Liver (tissue), 3 donors: Measurements from ENCODE around the gene HID1.

Experiments
- ATF3 ChIP-seq: IDR thresholded peaks from 2 replicates; pipeline ENCODE4 v1.6.1; 2016; ENCODE audit warnings: antibody characterized with exemption
- CTCF ChIP-seq: fragments of 150-350 bp; IDR thresholded peaks from 2 replicates; pipeline ENCODE4 v1.5.1; 2017; ENCODE audit warnings: improper control_type of control experiment, low read depth, low read length; ENCODE audit not compliant: missing input control
- RAD21 ChIP-seq, 2 donors: IDR thresholded peaks; 2 replicates each; pipeline ENCODE4 v1.6.1; 2016; ENCODE audit warnings: antibody characterized with exemption in 2 of 2, mild to moderate bottlenecking in 2 of 2
- RXRA ChIP-seq, 2 donors: IDR thresholded peaks; 2 replicates each; pipeline ENCODE4 v1.6.1; 2017 to 2018; ENCODE audit warnings: antibody characterized with exemption in 2 of 2, mild to moderate bottlenecking in 1 of 2
- donor health status: healthy.
- donor health status: healthy.

DNA sequence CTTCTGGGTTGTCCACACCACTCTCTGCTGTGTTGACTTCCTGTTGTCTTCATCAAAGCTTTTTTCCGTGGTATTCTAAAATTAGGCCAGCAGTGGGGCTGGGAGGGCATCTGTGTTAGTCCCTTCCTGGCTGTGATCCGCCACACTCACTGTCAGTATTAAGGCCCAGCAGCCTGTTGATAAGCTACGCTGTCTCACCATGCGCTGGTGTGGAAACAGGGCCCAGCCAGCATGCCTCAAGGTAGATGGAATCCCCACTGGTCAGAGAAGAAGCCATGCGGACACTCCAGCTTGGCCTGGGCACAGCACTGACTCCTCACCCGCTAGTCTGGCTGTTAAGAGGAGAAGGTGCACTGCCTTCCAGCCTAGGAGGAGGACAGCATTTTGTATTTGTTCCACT is 26.2 kb upstream of the HID1 start:
- TF ChIP-seq RXRA (IDR thresholded peaks at IDR 0.05): no peak
- no peak for TF ChIP-seq RAD21 (IDR thresholded peaks at IDR 0.05)
- no peak for TF ChIP-seq CTCF
- TF ChIP-seq ATF3: no peak
